HG02588 (cell line): ENCODE measurements around the gene TUBA8.
"Not testable (repeated sequence)": the region's sequence is repeated elsewhere in the genome, so short reads cannot be mapped to it uniquely, and the experiment has no call there.

Source experiments
- ATAC-seq: cut with Tn5 transposase; IDR thresholded peaks from one replicate; pipeline ENCODE4 v1.9.1; 2021; ENCODE audit warnings: mild to moderate bottlenecking, moderate library complexity; ENCODE audit not compliant: unreplicated experiment

The TUBA8 gene

GRCh38 chr22:18123476-18124025 lies 12.9 kb downstream of the TUBA8 start:
- not testable (repeated sequence) for ATAC-seq

DNA sequence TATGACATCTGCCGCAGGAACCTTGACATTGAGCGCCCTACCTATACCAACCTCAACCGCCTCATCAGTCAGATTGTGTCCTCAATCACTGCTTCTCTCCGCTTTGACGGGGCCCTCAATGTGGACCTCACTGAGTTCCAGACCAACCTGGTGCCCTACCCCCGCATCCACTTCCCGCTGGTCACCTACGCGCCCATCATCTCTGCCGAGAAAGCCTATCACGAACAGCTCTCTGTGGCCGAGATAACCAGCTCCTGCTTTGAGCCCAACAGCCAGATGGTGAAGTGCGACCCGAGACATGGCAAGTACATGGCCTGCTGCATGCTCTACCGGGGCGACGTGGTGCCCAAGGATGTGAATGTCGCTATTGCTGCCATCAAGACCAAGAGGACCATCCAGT lies 16.0 kb downstream of the TUBA8 start:
- no peak for ATAC-seq

DNA sequence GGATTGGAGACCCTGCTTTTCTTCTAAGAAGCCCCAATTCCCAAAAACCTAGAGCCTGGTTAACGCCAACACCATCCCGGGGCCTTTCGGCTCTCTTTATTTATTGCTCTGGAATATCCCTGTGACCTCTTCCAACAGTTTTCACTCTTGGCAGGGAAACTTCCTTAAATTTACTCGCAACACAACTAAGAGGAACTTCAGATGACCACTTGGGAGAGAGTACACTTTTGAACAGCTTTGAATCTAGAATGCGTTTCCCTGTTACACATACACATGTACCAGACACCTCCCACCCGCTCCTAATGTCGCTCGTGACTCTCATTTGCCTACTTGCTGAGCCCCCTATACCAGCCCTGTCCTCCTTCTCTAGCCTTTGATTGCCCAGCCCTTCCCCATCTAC lies 19.4 kb downstream of the TUBA8 start:
- no peak for ATAC-seq

DNA sequence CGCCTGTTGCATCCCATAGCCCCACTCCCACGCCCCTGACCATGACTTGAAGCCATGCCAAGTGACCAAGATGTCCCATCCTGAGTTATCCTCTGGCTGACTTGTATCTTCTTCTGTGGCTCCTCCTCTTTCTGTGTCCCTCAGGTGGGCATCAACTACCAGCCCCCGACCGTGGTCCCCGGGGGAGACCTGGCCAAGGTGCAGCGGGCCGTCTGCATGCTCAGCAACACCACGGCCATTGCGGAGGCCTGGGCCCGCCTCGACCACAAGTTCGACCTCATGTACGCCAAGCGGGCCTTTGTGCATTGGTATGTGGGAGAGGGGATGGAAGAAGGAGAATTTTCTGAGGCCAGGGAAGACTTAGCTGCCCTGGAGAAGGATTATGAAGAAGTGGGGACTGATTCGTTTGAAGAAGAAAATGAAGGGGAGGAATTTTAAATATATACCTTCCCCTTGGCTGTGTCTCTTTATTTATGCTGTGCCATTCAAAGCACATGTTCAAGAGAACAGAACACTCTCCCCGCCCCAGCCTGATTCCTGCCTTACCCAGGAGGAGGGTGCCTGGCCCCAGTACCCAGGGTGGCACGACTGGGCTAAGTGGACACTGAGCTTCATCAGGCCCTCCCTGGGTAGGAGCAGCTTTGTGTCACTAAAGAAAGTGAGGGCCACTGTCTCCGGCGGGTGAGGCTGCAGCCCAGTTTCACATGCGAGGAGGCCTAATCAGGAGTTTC lies 20.3 kb downstream of the TUBA8 start:
- no peak for ATAC-seq

GRCh38 chr22:18133452-18133851 lies 22.8 kb downstream of the TUBA8 start:
- no peak for ATAC-seq

DNA sequence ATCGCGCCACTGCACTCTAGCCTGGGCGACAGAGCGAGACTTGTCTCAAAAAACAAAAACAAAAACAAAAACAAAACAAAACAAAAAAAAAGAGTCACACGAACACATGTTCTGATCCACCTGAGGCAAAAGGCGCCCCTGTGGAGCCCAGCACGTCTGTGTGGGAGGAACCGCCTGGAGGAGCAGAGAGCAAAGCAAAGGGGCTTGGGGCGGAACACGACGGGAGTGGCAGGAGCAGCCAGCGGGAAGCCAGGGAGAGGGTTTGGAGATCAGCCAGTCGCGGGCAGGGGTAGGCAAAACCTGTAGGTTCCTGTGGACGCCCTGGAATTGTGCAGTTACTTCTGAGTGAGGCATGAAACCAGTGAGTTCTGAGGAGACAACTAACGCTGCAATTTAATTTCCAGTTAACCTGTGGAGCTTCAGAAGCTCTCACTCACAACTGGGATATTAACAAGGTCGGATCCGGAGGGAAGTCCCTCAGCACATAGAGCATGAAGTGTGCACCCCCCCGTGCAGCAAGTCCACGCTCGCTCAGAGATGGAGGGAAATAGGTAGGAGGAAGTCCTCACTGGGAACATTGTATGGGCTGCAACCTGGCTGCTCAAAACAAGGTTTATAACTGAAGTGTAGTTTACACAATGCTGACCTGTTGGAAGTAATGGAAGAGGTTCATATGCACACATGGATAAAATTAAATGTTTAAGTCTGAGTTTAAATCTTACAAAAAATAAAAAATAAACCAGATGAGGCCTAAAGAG lies 26.1 kb downstream of the TUBA8 start:
- no peak for ATAC-seq

- ATAC-seq: not testable (repeated sequence)
Observed at GRCh38 chr22:18141004-18141403, 30.4 kb downstream of the TUBA8 start.

DNA sequence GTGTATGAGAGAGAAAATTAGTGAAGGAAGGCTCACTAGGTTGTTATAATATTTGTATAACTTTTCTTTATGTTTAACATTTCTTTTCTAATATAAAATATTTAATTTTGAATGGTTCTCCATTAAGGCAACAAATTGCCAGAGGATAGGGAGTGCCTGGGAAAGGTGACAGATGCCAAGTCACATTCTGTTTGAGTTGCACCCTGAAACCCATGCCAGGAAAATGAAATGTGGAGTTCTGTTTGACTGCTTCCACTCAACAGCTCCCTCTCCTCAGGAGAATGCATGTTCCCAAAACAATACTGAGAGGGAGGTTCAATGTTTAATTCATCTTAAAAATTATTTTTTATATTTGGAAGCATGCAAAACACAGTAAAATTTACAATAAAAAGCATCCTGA lies 33.5 kb downstream of the TUBA8 start:
- ATAC-seq: no peak

GRCh38 chr22:18145676-18146388 lies 35.2 kb downstream of the TUBA8 start:
- ATAC-seq: no peak

DNA sequence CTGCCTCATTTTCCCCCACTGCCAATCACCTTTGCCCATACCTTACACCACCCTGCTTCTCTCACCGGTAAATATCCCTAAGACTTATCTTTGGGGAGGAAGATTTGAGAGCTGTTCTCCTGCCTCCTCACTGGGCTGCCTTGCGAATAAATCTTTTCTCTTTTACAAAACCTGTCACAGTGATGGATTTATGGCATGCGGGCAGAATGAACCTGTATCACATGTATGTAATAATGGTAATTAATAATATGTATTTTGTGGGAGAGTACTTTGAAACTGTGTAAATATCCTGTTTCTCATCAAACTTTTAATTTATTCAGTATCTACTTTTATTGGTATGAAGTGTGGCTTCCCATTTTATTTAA lies 35.8 kb downstream of the TUBA8 start:
- no peak for ATAC-seq

- no peak for ATAC-seq
Observed at GRCh38 chr22:18147791-18148190, 37.2 kb downstream of the TUBA8 start.

GRCh38 chr22:18148293-18148965 lies 37.8 kb downstream of the TUBA8 start:
- ATAC-seq: no peak

GRCh38 chr22:18152519-18152918 lies 41.9 kb downstream of the TUBA8 start:
- no peak for ATAC-seq

DNA sequence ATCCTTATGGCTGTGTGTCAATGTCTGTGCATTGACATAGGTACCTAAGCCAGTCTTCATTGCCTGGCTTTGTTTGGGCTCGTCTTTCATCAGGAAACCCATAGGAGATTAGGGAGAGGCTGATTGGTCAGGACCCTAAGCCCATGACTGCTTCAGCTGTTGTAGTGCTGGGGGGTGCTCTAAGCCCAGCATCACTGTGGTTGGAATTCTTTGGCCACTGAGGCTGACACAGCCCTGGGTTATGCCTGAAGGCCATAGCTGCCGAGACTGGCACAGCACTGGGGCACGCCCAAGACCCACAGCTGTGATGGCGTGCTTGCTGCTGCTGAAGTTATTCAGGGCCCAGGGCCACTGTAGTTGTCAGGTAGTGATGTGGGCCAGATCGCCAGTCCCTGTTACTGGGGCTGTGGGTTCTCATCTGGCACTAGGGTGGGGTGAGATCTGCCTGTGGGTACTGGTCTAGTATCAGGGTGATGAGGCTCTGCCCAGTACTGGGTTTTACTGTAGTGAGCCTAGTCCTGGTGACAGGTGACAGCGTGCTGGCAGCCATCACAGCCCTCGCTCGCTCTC lies 44.3 kb downstream of the TUBA8 start:
- ATAC-seq: no peak

GRCh38 chr22:18155546-18155945 lies 44.9 kb downstream of the TUBA8 start:
- ATAC-seq: not testable (repeated sequence)

DNA sequence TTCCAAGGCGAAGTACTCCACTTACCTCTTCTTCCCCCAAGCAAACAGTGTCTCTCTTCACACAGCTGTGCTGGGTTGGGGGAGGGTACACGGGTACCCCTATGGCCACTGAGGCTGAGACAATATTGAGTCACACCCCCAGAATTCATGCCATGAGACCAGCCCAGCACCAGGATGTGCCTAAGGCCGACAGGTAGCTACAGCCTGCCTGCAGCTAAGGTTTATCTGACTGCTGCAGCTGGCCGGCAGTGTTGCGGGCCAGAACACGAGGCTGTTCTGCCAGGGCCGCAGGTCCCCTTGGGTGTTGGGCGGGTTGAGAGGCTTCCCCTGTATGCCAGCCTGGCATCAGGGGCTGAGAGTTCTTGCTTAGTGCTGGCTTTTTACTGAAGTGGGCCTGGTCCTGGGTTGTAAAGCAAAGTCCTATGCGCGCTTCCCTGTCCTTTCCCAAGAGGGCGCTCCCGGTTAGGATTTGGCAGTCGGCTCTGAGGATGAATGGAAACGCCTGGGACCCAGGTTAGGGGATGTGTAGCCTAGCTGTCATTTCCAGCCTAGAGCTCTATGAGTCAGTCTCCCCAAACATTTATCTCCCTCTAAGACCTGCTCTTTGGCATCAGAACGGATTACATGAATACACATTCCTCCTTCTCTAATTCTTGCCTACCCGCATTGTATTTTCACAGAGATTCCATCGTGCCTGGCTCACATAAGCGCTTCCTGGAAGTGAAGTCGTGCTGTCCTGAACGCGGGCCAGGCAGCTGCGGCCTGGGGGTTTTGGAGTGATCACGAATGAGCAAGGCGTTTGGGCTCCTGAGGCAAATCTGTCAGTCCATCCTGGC lies 46.5 kb downstream of the TUBA8 start:
- no peak for ATAC-seq

DNA sequence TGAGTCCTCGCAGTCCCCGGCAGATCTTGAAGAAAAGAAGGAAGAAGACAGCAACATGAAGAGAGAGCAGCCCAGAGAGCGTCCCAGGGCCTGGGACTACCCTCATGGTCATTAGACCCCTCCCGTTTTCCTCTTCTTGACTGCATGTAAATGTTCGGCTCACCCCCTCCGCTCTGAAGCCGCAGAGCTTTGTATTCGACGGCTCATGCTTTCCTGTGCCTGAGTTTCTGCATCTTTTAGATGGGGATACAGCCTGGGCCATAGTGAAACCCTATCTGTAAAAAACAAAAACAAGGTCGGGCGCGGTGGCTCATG lies 47.1 kb downstream of the TUBA8 start:
- ATAC-seq: no peak

GRCh38 chr22:18160641-18161040 lies 50.0 kb downstream of the TUBA8 start:
- not testable (repeated sequence) for ATAC-seq

GRCh38 chr22:18163843-18164242 lies 53.2 kb downstream of the TUBA8 start:
- ATAC-seq: not testable (repeated sequence)

- not testable (repeated sequence) for ATAC-seq
Observed at GRCh38 chr22:18164584-18164983, 54.0 kb downstream of the TUBA8 start.
